Measurements from ENCODE around the gene CCDC73.
"Not testable (repeated sequence)": the region's sequence is repeated elsewhere in the genome, so short reads cannot be mapped to it uniquely, and the experiment has no call there.

CCDC73 gene

DNA sequence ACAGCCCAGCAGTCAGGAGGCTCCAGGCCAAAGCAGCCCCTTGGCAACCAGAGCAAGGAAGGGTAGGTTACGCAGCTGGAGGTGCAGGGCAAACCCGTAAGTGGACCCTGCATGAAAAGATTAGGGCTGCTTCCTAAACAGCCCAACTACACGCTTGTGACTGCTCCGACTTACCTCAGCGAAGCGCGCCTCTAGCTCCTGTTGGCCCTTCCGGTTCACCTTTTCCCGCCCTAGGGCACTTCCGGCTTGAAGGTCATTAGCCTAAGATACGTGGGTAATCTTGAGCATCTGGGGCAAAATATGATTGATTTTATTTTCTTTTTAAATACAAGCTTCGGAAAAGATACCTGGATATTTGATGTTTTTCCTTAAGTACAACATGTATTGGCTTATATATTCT, at the start of gene CCDC73:
TSS of gene CCDC73 (minus strand) at position 224 of the 400 bp plus-strand sequence. CDS start 34,419 bp downstream, outside the sequence.
- DNase-seq: no peak

DNA sequence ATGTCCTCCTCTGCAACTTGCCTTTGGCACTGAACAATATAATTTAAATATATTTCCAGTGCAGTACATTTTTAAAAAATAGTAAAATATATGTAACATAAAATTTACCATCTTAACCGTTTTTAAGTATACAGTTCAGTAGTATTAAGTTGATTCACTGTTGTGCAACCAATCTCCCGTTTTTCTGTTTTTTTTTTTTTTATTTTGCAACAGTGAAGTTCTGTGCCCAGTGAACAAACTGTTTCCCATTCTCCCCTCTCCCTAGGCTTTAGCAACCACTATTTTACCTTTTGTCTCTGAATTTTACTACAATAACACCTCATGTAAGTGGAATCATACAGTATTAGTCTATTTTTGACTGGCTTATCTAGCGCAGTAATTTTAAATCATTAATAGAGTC, 49.1 kb upstream of the CCDC73 start:
- DNase-seq: no peak

DNA sequence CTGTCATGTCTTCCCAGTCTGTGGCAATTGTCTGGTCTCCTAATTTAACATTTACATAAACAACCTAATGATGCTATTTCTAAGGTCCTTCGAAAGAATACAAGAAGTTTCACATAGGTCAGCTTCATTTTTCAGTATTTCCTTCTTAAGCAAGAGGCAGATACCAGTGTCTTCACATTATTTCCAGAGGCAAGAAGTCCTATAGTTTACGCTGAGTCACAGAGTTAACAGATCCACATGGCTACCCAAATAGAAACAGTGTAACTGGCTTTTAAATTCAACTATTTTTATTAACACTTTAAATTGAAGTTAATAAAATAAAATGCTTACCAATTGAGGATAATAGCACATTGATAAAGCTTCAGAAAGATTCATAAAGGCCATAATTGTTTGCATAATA, 46.1 kb upstream of the CCDC73 start:
- DNase-seq: no peak

DNA sequence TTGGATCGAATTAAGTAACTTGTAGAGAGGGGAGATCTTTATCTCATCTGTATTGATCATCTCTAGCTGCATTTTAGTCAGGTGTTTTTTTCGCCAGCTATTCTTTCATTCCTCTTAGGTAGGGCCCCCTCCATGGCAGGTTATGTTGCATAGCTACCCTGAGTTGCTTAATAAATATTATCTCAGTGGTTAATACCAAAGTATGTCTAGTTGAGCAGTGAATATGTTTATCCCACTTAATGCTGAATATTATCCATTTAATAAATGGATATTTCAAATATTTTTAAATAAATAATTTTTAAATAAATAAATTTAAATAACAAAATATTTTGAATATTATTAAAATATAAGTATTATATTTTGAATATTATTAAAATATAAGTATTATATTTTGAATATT, 44.8 kb upstream of the CCDC73 start:
- DNase-seq: no peak

DNA sequence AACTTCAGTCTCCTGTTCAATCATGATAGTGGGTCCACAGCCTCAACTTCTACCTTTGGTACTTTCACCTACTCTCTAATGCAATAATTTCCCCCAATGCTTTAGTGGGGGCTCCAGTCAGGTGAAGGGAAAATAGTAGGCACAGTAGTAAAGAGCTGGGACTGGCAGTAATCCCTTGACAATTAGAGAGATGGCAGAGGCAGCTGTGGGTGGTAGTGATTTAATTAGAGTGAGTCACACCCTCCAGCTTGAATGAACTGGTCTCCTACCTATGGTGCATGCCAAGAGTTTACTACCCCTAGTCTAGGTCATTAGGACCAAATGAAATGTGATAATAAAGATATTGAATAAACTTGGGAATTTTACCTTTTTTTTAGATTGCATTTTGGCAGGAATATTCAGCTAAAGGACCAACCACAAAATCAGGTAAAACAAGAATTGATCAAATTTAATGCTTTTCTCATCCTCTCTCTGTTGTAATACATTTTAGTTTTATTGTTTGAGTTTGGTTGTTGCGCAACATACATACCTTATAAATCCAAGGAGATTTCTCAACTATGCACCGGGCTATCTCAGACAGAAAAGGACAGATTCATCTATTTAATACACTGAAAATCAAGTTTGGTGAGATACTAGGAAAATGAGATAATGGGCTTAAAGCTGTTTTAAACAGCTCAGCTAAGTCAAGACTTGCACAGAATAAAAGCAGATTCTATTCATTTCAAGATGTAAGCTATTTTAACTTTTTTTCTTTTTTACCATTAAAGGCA, 44.2 kb upstream of the CCDC73 start:
- no peak for DNase-seq

DNA sequence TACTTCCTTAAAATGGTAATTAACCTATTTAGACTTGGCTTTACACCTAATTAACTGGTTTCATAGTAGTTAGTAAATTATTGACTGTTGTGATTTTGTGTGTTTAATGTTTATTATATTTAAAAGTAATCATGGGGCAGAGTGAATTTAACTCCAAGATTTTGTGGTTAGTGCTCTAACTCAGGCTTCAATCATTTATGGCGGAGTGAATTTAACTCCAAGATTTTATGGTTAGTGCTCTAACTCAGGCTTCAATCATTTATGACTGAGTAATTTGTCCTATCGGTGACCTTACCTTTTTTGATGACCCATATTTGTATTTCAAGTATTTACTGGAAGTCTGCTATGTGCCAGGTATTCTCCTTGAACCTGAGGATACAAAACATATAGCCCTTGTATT, 42.5 kb upstream of the CCDC73 start:
- no peak for DNase-seq

DNA sequence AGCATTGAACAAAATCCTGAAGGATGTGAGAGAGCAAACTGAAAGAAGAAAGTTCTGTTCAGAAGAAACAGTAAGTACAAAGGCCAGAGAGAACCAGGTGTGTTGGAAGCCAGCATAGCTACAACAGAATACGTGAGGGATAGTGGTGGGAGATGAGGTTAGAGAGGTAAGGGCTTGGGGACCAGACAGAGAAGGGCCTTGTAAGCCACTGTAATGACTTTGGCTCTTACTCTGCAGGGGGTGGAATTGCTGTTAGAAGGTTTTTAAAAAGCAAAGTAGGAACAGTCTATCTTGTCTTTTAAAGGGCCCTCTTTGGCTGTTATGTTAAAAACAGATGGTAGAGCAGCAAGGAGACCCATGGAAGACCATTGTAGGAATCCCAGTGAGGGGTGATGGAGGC, 39.5 kb upstream of the CCDC73 start:
- no peak for DNase-seq

DNA sequence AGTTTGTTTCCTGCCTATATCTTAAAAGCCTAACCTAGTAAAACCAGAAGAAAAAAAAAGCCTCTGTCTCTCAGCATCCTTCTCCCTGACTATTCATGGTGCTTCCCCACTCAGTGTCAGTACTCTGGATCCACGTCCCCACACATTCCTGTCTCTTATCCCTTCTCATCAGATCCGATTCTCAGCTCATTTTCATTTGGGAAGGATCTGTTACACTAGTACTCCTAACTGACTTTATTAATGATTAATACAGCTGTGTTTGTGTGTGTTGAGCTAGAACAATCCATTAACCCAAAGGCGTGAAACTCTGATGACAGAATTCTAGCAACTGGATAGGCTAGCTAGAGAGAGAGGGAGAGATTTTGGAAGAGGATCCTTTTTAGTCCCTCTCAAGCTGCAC, 36.8 kb upstream of the CCDC73 start:
- DNase-seq: no peak

DNA sequence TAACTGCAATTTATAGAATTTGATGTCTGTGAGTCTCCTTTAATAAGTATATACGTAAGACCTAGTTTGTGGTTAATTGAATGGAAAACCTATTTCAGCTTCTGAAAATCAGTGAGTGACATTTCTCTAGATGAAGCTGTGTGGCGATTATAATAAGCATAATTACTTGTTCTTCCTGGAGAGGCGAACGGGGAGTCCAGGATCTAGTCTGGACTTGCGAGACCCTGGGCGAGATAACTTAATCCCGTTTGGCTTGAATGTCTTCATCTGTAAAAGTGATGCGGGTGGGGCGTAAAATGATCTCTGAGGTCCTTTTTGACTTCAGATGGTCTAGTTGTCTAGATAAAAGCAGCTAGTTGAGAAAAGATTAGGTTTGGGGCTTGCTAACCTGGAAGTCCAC, 36.3 kb upstream of the CCDC73 start:
- DNase-seq: no peak

DNA sequence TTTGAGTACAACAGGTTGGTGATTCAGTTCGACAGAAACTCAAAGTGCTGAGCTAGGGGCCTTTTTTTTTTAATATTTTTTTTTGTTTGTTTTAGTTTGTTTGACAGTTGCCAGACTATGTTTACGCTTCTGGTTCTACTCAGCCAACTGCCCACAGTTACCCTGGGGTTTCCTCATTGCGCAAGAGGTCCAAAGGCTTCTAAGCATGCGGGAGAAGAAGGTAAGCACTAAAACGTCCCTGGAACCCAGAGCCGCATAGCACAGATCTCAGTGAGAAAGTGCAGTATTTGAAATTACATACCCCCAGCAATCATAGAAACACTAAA, 35.9 kb upstream of the CCDC73 start:
- no peak for DNase-seq

DNA sequence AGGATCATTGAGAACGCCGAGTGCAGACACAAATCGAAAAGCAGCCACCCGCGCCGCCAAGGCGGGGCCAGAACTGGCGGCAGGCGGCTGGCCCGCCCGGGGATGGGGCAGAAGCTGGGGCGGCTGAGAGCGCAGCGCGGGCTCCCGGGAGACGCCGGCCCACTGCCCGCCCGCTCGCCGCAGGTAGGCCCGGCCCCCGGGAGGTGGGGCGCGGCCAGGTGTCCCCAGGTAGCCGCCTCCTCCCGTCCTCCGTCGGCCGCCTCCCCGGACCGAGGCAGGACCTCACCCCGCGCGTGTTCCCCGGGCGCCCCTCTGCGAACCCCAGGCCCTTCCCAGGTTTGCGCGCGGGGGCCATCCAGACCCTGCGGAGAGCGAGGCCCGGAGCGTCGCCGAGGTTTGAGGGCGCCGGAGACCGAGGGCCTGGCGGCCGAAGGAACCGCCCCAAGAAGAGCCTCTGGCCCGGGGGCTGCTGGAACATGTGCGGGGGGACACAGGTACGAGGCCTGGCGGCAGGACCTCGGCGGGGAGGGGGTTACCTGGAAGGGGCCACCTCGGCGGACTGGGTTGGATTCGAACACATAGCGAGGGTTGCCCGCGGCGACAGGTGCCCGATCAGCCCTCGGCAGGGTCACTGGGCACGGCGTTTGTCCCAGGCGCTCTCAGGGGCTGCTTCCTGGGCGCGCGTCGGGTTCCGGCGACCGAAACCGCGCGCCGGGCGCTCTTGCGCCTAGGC, 35.4 kb upstream of the CCDC73 start, which contains the start of gene PRRG4:
TSS of gene PRRG4 (plus strand) at position 248 of the 733 bp plus-strand sequence. CDS start 603 bp downstream, outside the sequence.
- DNase-seq: no peak

DNA sequence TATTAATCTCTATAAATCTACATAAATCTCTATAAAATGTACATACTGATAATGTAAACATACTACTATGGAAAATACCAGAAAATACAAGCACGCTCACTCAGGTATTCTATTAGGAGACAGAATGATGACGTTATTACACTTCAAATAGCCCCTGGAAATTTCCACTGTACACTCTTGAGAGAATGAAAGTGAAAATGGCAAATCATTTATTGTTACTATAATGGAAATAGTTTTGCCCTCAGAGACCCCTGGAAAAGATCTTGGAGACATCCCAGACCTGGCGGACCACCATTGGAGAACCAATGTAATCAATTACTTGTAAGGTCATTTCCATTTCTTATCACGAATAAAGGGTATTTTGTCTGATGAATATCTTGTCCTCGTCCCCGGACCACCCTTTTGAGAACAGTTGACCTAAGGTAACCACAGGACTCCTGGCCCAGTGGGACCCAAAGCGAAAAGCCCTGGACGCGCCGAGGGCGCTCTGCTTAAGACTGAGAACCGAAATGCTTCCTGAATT, 34.8 kb upstream of the CCDC73 start:
- DNase-seq: no peak

DNA sequence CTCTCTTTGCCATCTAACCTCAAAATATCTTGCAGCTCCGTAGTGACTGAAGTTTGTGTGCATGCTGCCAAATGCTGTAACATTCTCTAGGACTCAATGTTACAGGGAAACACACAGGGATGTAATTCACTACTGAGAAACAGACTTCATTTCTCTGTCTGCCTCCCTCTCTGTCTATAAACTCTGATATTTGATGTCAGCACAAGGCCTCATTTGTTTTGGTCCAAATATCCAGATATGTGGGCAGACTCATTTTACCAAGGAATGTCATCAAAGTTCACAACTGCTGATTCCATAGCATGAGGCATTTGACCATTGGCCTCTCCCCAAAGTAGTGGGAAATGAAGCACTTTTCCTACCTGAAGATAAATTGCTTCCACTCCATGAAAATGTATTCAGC, 32.8 kb upstream of the CCDC73 start:
- no peak for DNase-seq

DNA sequence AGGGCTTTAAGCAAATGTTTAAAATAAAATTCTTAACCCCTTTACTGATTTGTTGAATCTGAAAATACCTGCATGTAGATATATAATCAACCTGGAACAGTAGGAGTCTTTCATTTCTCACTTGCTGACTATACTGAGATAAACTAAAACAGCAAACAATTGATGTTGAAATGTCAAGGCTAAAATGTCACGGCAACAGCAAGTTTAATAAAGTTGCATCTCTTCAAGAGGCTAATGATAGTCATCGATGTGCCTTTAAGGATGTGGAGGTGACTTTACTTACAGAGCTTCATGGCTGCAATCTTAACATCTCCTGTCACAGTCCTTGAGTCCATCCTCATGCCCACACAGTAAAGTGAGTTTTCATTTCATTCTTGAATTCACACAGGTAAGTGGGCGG, 31.7 kb upstream of the CCDC73 start:
- DNase-seq: no peak

DNA sequence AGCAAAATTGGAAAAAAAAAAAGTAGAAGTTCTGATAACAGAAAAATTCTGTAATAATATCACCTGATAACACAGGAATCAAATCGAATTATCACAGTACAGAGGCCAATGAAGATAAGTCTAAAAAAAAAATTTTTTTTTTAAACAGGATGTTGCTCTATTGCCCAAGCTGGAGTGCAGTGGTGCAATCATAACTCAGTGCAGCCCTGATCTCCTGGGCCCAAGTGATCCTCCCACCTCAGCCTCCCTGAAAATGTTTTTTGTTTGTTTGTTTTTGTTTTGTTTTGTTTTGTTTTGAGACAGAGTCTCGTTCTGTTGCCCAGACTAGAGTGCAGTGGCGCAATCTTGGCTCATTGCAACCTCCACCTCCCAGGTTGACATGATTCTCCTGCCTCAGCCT, 29.2 kb upstream of the CCDC73 start:
- DNase-seq: not testable (repeated sequence)

DNA sequence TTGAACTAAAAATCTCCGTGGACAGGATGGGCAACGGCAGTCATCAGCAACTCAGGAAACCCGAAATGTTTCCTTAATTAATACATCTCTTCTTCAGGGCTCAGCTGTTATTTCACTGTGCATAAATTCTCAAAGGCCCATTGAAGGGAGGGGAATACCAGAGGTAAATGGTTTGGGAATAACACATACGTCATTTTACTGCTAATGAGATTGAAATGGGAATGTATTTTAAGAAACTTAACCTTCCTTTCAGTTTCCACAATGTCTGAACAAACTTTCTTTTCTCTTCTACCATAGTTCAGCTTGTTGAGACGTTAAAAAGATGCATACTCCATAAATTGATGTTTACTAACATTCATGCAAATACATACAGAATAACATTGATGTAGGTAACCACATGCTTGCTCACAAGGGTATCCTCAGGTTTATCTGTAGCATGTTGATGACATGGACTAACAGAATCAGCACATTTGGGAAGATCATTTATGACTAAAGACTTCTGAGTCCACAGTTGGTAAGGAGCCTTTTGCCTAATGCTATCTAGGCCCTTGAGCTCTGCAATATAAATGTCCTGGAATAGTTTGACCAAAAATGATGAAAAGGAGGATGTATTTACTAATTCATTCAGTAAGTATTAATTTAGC, 27.6 kb upstream of the CCDC73 start:
- no peak for DNase-seq

DNA sequence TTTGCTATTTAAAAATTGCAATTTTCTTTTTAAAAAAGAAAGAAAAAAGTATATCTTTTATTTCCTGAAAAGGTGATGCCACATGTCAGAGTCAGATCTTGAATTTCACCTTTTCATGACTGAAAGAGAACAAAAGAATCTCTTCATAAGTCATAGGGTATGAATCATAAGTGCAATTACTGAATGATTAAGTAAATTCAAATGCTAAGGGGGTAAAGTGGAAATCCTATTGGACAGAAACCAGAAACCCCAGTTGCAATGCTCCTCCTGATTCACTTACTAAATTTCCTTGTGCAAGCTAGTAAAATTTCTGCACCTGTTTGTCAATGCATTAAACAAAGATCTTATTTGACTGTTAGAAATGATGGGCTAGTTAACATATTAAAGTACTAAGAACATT, 27.1 kb upstream of the CCDC73 start:
- no peak for DNase-seq

DNA sequence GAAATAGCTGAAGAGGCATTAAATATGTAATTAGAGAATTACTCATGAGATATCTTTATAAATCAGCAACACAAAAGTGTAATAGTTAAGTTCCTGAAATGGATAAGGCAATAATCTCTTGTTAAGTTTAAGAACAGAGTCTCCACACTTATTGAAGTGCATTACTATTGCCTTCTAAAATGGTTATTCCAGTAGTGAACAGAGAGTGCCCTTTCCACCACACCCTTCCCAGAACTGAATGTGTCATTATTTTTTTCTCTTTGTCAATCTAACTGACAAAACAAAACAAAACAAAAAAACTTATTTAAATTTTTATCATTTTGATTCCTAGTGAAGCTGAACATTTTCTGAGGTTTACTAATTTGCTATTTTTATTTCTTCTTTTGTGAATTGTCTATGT, 26.0 kb upstream of the CCDC73 start:
- no peak for DNase-seq

DNA sequence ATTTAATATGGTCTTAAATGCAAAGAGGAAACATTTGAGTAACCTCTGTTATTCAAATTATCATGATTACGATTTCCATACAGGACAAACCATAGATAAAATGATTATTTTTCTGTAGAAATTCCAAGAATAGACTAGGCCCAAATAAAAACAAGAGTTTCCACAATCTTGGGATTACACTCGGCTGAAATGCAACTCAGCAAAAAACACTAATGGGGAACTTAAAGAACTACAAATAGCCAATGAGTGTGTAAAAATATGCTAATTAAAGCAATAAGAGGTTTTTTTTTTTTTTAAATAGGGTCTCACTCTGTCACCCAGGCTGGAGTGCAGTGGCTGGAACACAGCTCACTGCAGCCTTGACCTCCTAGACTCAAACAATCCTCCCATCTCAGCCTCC, 24.7 kb upstream of the CCDC73 start:
- no peak for DNase-seq

DNA sequence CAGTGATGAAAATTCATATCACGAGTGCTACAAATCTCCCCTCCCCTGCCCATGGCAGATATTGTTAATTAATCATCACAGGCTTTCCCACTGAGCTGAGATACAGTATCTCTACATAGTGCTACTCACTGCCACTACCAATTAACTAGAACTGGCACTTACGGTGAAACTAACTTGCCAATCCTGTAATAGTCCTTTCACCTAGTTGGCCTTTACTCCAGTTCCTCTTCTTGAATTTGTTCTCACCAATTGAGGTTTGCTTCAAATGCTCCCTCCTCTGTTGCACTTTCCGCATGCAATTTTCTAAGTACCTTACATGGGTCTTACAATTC, 23.4 kb upstream of the CCDC73 start:
- no peak for DNase-seq

DNA sequence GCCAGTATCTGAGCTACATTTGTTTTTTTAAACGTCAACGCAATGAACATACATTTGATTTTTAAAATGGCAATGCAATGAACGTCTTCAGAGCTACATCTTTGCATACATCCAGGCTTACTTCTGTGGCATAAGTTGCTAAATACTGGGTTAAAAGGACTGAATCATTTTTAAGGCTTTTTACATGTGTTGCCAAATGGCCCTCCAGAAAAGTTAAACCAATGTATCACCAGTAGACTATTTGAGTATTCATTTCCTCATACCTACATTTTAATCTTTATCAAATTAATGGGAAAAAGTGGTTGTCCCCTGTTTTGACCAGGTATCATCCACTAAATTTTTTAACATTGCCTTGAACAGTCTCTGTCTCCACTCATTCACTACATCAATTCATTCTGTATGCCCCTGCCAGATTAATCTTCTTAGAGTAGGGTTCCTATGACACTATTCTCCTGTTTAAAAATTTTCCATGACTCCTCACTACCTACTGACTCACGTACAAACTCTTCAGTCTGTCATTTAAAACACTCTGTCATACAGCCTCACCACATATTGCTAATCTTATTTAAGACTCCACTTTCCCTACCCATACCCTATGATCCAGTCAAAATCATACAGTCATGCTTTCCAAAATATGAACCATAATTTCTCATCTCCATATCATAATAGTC, 22.9 kb upstream of the CCDC73 start:
- DNase-seq: no peak

DNA sequence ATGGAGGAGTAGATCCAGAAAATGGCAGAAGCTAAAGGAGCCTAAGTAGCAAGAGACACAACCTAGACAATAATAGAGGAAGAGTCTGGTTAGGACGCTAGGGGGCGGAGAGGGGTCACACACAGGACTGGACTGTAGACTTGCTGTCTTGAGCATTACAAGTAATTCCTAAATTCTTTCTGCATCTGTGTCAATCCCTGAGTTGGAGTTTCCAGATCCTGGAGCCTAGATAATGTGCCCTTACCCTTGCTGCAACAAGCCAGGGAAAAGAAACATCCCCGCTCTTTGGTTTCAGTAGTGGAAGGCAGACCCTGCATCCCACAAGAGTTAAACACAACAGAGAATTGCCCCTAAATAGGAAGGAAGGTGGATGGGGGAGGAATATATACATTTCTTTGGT, 14.9 kb upstream of the CCDC73 start:
- DNase-seq: peak; percentile 20

DNA sequence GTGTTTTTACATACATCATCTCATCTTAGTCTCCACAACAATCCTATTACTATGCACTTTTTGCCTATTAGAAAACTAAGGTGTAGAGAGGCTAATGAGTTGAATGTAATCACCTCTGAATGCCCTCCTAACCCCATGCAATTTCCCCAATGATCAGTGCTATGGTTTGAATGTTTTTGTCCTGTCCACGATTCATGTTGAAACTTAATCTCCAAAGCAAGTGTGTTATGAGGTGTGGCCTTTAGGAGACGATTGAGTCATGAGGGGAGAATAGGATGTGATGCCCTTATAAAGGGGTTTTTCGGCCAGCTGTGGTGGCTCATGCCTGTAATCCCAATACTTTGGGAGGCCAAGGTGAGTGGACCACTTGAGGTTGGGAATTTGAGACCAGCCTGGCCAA, 2.0 kb upstream of the CCDC73 start:
- no peak for DNase-seq
